GM08714 (cell line): ENCODE results near the gene NR2F1-AS1.
"Not testable (repeated sequence)": the region's sequence is repeated elsewhere in the genome, so short reads cannot be mapped to it uniquely, and the experiment has no call there.

Experiments used
- H3K4me3 ChIP-seq: fragments of 200-500 bp; sonication (Bioruptor generic); 2 replicates; pipeline ENCODE4 v1.5.1; 2014; ENCODE audit warnings: mild to moderate bottlenecking, low read length, inconsistent platforms
- ZNF274 ChIP-seq: IDR thresholded peaks from 2 replicates; pipeline ENCODE4 v1.6.1; 2012; ENCODE audit warnings: mild to moderate bottlenecking, low read depth, low read length

NR2F1-AS1 gene

GRCh38 chr5:93403141-93403928, 177.7 kb downstream of the NR2F1-AS1 start:
- H3K4me3 ChIP-seq = no peak overlapping the region
- no peak for TF ChIP-seq ZNF274

- H3K4me3 ChIP-seq = no peak overlapping the region
- TF ChIP-seq ZNF274 = no peak
Measured at GRCh38 chr5:93402451-93402850, 178.6 kb downstream of the NR2F1-AS1 start.

- no peak for TF ChIP-seq ZNF274
- H3K4me3 ChIP-seq = no peak overlapping the region
Measured at GRCh38 chr5:93401634-93402213, 179.3 kb downstream of the NR2F1-AS1 start.

GRCh38 chr5:93399675-93400074, 181.3 kb downstream of the NR2F1-AS1 start:
- H3K4me3 ChIP-seq = no peak overlapping the region
- TF ChIP-seq ZNF274 = no peak

- H3K4me3 ChIP-seq = no peak overlapping the region
- no peak for TF ChIP-seq ZNF274
Measured at GRCh38 chr5:93395971-93396379, 185.0 kb downstream of the NR2F1-AS1 start.

GRCh38 chr5:93395010-93395409, 186.0 kb downstream of the NR2F1-AS1 start:
- H3K4me3 ChIP-seq = no peak overlapping the region
- no peak for TF ChIP-seq ZNF274

GRCh38 chr5:93394301-93394700, 186.7 kb downstream of the NR2F1-AS1 start:
- no peak overlapping the region for H3K4me3 ChIP-seq
- no peak for TF ChIP-seq ZNF274

GRCh38 chr5:93391169-93391568, 189.8 kb downstream of the NR2F1-AS1 start:
- not testable (repeated sequence) for H3K4me3 ChIP-seq

GRCh38 chr5:93385655-93386054, 195.4 kb downstream of the NR2F1-AS1 start:
- no peak for TF ChIP-seq ZNF274

GRCh38 chr5:93384995-93385394, 196.0 kb downstream of the NR2F1-AS1 start:
- no peak overlapping the region for H3K4me3 ChIP-seq
- TF ChIP-seq ZNF274 = no peak

More at GRCh38 chr5:93385655-93386054, 195.4 kb downstream of the NR2F1-AS1 start:
- no peak overlapping the region for H3K4me3 ChIP-seq

GRCh38 chr5:93384026-93384425, 197.0 kb downstream of the NR2F1-AS1 start:
- TF ChIP-seq ZNF274 = no peak
- no peak overlapping the region for H3K4me3 ChIP-seq

GRCh38 chr5:93382188-93382825, 198.7 kb downstream of the NR2F1-AS1 start:
- TF ChIP-seq ZNF274 = no peak
- no peak overlapping the region for H3K4me3 ChIP-seq

- no peak for TF ChIP-seq ZNF274
- H3K4me3 ChIP-seq = no peak overlapping the region
Measured at GRCh38 chr5:93381057-93381456, 200.0 kb downstream of the NR2F1-AS1 start.

GRCh38 chr5:93378073-93378472, 202.9 kb downstream of the NR2F1-AS1 start:
- no peak for TF ChIP-seq ZNF274
- no peak overlapping the region for H3K4me3 ChIP-seq

GRCh38 chr5:93371893-93372292, 209.1 kb downstream of the NR2F1-AS1 start:
- TF ChIP-seq ZNF274 = no peak

More at GRCh38 chr5:93371893-93372292, 209.1 kb downstream of the NR2F1-AS1 start:
- no peak overlapping the region for H3K4me3 ChIP-seq
